OCI-LY7 (cell line): Measurements from ENCODE around the gene SECTM1. TPM values are rescaled to one million over a fixed set of nuclear protein-coding genes. Genes with fewer than 3 reads are reported as not detected.

Source experiments
- BruUV-seq: library from RNA; stranded (reverse); fragments of 400-500 nt; replicated peaks from 2 replicates; lab custom pipeline; 2021; lab: Mats Ljungman, UMichigan
- CTCF ChIA-PET: fragments of 300-600 bp; sonication (Branson Sonifier 250); formaldehyde crosslinking; loops from one replicate; lab custom pipeline; 2022; ENCODE audit warnings: antibody characterized with exemption; ENCODE audit not compliant: unreplicated experiment; lab: Charles Lee
- POLR2A ChIA-PET: fragments of 300-600 bp; sonication (Branson Sonifier 250); formaldehyde crosslinking; loops from one replicate; lab custom pipeline; 2022; ENCODE audit warnings: antibody characterized with exemption; lab: Charles Lee
- DNase-seq: peaks from one replicate; pipeline ENCODE4 v3.0.0-alpha.2; 2015; ENCODE audit warnings: low spot score
- H2AFZ ChIP-seq: fragments of 200-600 bp; sonication (generic), shearing (Covaris generic); 2 replicates; pipeline ENCODE4 v1.6.1; 2014; ENCODE audit warnings: mild to moderate bottlenecking, antibody characterized with exemption, low read length, moderate library complexity
- H3K27ac ChIP-seq: fragments of 200-600 bp; sonication (generic); 2 replicates; pipeline ENCODE4 v1.5.1; 2014; ENCODE audit warnings: mixed run types, low read depth, mild to moderate bottlenecking, moderate library complexity, low read length, inconsistent platforms; ENCODE audit not compliant: poor library complexity, severe bottlenecking
- H3K36me3 ChIP-seq: fragments of 200-600 bp; sonication (generic); 2 replicates; pipeline ENCODE4 v1.6.1; 2014; ENCODE audit warnings: mild to moderate bottlenecking, antibody characterized with exemption, low read length, moderate library complexity, mixed read lengths; ENCODE audit not compliant: insufficient read depth
- H3K4me1 ChIP-seq: fragments of 200-600 bp; sonication (generic); 2 replicates; pipeline ENCODE4 v1.5.1; 2014; ENCODE audit warnings: mild to moderate bottlenecking, low read length; ENCODE audit not compliant: insufficient read depth, poor library complexity, severe bottlenecking
- H3K4me2 ChIP-seq: fragments of 200-600 bp; sonication (generic); 2 replicates; pipeline ENCODE4 v1.6.1; 2014; ENCODE audit warnings: mild to moderate bottlenecking, low read length
- H3K4me3 ChIP-seq: fragments of 200-600 bp; sonication (generic); 2 replicates; pipeline ENCODE4 v1.5.1; 2014; ENCODE audit warnings: mild to moderate bottlenecking, low read depth, low read length; ENCODE audit not compliant: poor library complexity, severe bottlenecking
- H3K79me2 ChIP-seq: fragments of 200-600 bp; sonication (generic); 2 replicates; pipeline ENCODE4 v1.6.1; 2016; ENCODE audit warnings: low read depth, mild to moderate bottlenecking, low read length, moderate library complexity, mixed read lengths; ENCODE audit not compliant: insufficient read depth
- H3K9me2 ChIP-seq: fragments of 200-600 bp; sonication (generic); 2 replicates; pipeline ENCODE4 v1.6.1; 2016; ENCODE audit warnings: mild to moderate bottlenecking, low read length, mixed read lengths; ENCODE audit not compliant: insufficient read depth
- H3K9me3 ChIP-seq: fragments of 200-600 bp; sonication (generic); 2 replicates; pipeline ENCODE4 v1.6.1; 2014; ENCODE audit warnings: mild to moderate bottlenecking, mixed run types, low read length, mixed read lengths
- H4K20me1 ChIP-seq: fragments of 200-600 bp; sonication (generic); 2 replicates; pipeline ENCODE4 v1.6.1; 2014; ENCODE audit warnings: mild to moderate bottlenecking, antibody characterized with exemption, low read length, moderate library complexity, mixed read lengths; ENCODE audit not compliant: insufficient read depth
- CTCF ChIP-seq: fragments of 200-600 bp; sonication (generic); conservative IDR thresholded peaks from 2 replicates; pipeline ENCODE4 v1.5.1; 2014; ENCODE audit warnings: mild to moderate bottlenecking, antibody characterized with exemption, low read length, moderate library complexity, mixed read lengths
- EZH2phosphoT487 ChIP-seq: fragments of 200-600 bp; sonication (generic); IDR thresholded peaks from 2 replicates; pipeline ENCODE4 v1.6.1; 2018; ENCODE audit warnings: low read depth, borderline replicate concordance, mild to moderate bottlenecking, mixed run types, antibody characterized with exemption, low read length, moderate library complexity, mixed read lengths
- intact Hi-C: fragments of 100-400 bp; cut with micrococcal nuclease; formaldehyde crosslinking; loops from one replicate; pipeline ENCODE4 v1.10.0; 2022; ENCODE audit not compliant: unreplicated experiment
- total RNA-seq, 2 experiments: library from RNA; depleted of rRNA in 1 of 2; stranded (reverse); fragments of >200 nt in 1 of 2; shearing (Covaris generic) in 1 of 2; gene quantifications; 2 replicates each; pipeline ENCODE4 v1.2.3, GENCODE V29; 2014 to 2022

The SECTM1 gene
- total RNA-seq, 2 experiments from 2014 or later: not detected

DNA sequence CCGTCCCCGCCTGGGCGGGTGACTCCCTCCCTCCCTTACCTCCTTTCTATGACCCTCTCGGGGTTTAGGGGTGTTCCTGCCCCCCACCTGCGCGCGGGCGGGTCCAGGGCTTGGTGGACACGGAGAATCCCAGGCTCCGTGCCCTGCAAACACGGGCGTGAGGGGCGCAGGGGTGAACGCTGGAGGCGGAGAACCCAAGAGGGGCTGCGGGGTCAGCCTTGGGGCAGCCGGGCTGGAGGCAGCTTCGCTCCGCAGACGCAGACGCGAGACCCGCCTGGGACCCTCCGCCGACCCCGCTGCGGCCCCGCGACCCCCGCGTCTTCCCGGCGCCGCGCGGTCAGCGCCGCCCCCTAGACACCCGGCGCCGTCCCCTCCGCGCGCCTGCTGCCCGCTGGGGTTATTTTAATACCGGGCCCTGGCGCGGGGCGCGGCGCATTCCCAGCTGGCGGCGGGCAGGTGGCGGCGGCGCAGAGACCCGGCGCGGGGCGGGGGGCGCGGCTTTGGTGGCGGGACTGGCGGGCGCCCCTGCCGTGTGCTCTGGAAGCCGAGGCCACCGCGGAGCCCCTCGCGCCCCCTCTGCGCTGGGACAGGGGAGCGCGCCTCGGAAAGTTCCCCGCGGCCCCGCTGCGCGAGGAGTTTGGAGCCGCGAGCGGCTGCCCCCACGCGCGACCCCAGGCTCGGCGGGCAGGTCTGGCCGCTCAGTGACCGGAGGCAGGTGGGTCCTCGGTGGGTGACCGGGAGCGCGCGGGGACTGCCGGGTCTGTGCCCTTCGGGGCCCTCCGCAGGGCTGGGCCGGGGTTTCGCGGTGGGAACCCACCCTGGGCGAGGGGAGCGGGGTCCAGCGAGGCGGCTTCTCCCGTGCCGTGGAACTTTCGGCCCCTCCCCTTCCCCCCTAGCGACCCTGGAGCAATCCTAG, 38.0 kb upstream of the SECTM1 start, which contains the start of gene UTS2R:
Gene UTS2R (plus strand): TSS at position 433 of the 916 bp plus-strand sequence. CDS start 2,560 bp downstream, outside the sequence.
- CTCF ChIA-PET: interaction anchor here (1.4 kb wide), 1 partner anchor 21 kb away, joined by 11 read pairs; no protein-coding TSS in a partner anchor
- no TSS peak for BruUV-seq
- peak within 1 kb of the TSS; percentile 56 for H3K4me2 ChIP-seq

GRCh38 chr17:82370471-82371332, 37.1 kb upstream of the SECTM1 start:
- DNase-seq: peak; percentile 87
- POLR2A ChIA-PET: interaction anchor here (0.5 to 2.0 kb wide), 10 partner anchors 9 to 109 kb away, joined by 3 to 15 read pairs (median 4); partner anchors contain the start of gene TEX19
- peak overlapping the region; percentile 75 for H2AFZ ChIP-seq

More for the DNA sequence above, 38.0 kb upstream of the SECTM1 start, which contains the start of gene UTS2R:
- Histone ChIP-seq H3K9me2 (no peaks in the 10 kb centered on the region), H3K9me3 (no peaks in the 10 kb centered on the region), H2AFZ (peak within 1 kb of the TSS; percentile 75), H4K20me1 (no peaks in the 10 kb centered on the region), H3K4me1 (peaks cover 50% of the 10 kb centered on the region), H3K27ac (peak within 1 kb of the TSS; percentile 80), H3K4me3 (peak within 1 kb of the TSS; percentile 48), H3K36me3 (no peaks in the 10 kb centered on the region), H3K79me2 (no peaks in the 10 kb centered on the region)
- no peak for DNase-seq
- POLR2A ChIA-PET: interaction anchor here (1.3 to 2.0 kb wide), 5 partner anchors 13 to 79 kb away, joined by 3 to 15 read pairs (median 4); partner anchors contain the start of gene TEX19
- intact Hi-C loops: loop anchor here (2.0 kb wide), 1 partner anchor 77 kb away; no protein-coding TSS in a partner anchor
- TF ChIP-seq EZH2phosphoT487 (no peak), CTCF (no peak)

More at GRCh38 chr17:82370471-82371332, 37.1 kb upstream of the SECTM1 start:
- H3K9me2 ChIP-seq: no peaks in the 10 kb centered on the region
- CTCF ChIA-PET: interaction anchor here (1.0 to 1.4 kb wide), 2 partner anchors 12 to 20 kb away, joined by 3 to 11 read pairs; partner anchors contain the start of gene TEX19
- TSS peak; percentile 92 for BruUV-seq
- no peak for TF ChIP-seq EZH2phosphoT487
- TF ChIP-seq CTCF: no peak
- H3K4me2 ChIP-seq: peak overlapping the region; percentile 56
- H3K36me3 ChIP-seq: no peaks in the 10 kb centered on the region
- H3K9me3 ChIP-seq: no peaks in the 10 kb centered on the region
- H3K79me2 ChIP-seq: no peaks in the 10 kb centered on the region
- no peaks in the 10 kb centered on the region for H4K20me1 ChIP-seq
- H3K27ac ChIP-seq: peak overlapping the region; percentile 80
- peaks cover 59% of the 10 kb centered on the region for H3K4me1 ChIP-seq
- intact Hi-C loops: loop anchor here (1.0 to 2.0 kb wide), 2 partner anchors 20 to 78 kb away; no protein-coding TSS in a partner anchor
- peak overlapping the region; percentile 48 for H3K4me3 ChIP-seq
